HepG2 (cell line): ENCODE results near the gene FAM83F. TPM values are rescaled to one million over a fixed set of nuclear protein-coding genes. Genes with fewer than 3 reads are reported as not detected.

Source experiments
- ATAC-seq: fragments of 200-7000 bp; cut with Tn5 transposase; 3 replicates; pipeline ENCODE4 v1.9.1; 2020; ENCODE audit warnings: mild to moderate bottlenecking, moderate library complexity
- BruUV-seq: library from RNA; stranded (reverse); fragments of 400-500 nt; replicated peaks from 2 replicates; lab custom pipeline; 2021; lab: Mats Ljungman, UMichigan
- CTCF ChIA-PET: fragments of 300-600 bp; formaldehyde crosslinking; extraction: SDS; loops from one replicate; lab custom pipeline; 2021; ENCODE audit warnings: low total read pairs, inconsistent platforms, low intra/inter-chr PET ratio; lab: Yijun Ruan, JAX
- POLR2A ChIA-PET: fragments of 350-600 bp; sonication (Branson Sonifier 250); formaldehyde crosslinking; loops from one replicate; lab custom pipeline; 2020; ENCODE audit warnings: antibody characterized with exemption, inconsistent platforms; lab: Yijun Ruan, JAX
- DNase-seq: peaks from one replicate; pipeline ENCODE4 v3.0.0-alpha.2; 2015; ENCODE audit warnings: low spot score
- FAIRE-seq: peaks from 3 replicates; lab custom pipeline; 2011; peaks lifted over from hg19 to GRCh38; lab: Jason Lieb, UNC
- H2AFZ ChIP-seq: one replicate; pipeline ENCODE4 v1.6.1; 2011; ENCODE audit warnings: low read length, inconsistent platforms
- H3K27ac ChIP-seq: fragments of 300-600 bp; 3 replicates; pipeline ENCODE4 v1.8.0; 2011; ENCODE audit warnings: mixed run types, mild to moderate bottlenecking, mixed read lengths, low read length, inconsistent platforms; ENCODE audit not compliant: insufficient read depth; ENCODE audit errors: extremely low read length
- H3K27me3 ChIP-seq, 2 experiments: fragments of 200-600 bp in 1 of 2; 2 replicates in 1 of 2; 3 replicates in 1 of 2; pipeline versions ENCODE4 v1.6.0 to v1.8.0; 2011; ENCODE audit warnings: low read length in 2 of 2, mild to moderate bottlenecking in 2 of 2, moderate library complexity in 2 of 2, inconsistent platforms in 1 of 2; ENCODE audit not compliant: insufficient read depth in 2 of 2, control insufficient read depth in 1 of 2
- H3K36me3 ChIP-seq, 2 experiments: fragments of 200-600 bp in 1 of 2; replicated peaks in 1 of 2; 2 replicates in 1 of 2; 3 replicates in 1 of 2; pipeline versions ENCODE4 v1.5.1 to v1.8.0; 2011; ENCODE audit warnings: low read length in 2 of 2, inconsistent platforms in 1 of 2; ENCODE audit not compliant: insufficient read depth in 2 of 2, control insufficient read depth in 1 of 2
- H3K4me1 ChIP-seq: 2 replicates; pipeline ENCODE4 v1.5.1; 2012; ENCODE audit warnings: low read length, inconsistent platforms; ENCODE audit not compliant: insufficient read depth
- H3K4me2 ChIP-seq: 2 replicates; pipeline ENCODE4 v1.6.0; 2011; ENCODE audit warnings: low read depth, low read length, inconsistent platforms
- H3K4me3 ChIP-seq, 3 experiments: fragments of 200-600 bp in 1 of 3; sonication (generic), shearing (Covaris generic) in 1 of 3; replicated peaks in 1 of 3; 2 replicates each; pipeline ENCODE4 v1.5.1; 2011 to 2016; ENCODE audit warnings: low read length in 3 of 3, inconsistent platforms in 2 of 3, low read depth in 2 of 3, mild to moderate bottlenecking in 2 of 3, control low read depth in 1 of 3, mixed read lengths in 1 of 3; ENCODE audit not compliant: insufficient read depth in 1 of 3
- H3K79me2 ChIP-seq: one replicate; pipeline ENCODE4 v1.6.1; 2011; ENCODE audit warnings: low read length, inconsistent platforms; ENCODE audit not compliant: insufficient read depth
- H3K9ac ChIP-seq: 2 replicates; pipeline ENCODE4 v1.6.0; 2011; ENCODE audit warnings: mild to moderate bottlenecking, low read depth, low read length, inconsistent platforms; ENCODE audit not compliant: insufficient read depth
- H3K9me3 ChIP-seq: 2 replicates; pipeline ENCODE4 v1.5.1; 2012; ENCODE audit warnings: mild to moderate bottlenecking, low read length
- H4K20me1 ChIP-seq: 2 replicates; pipeline ENCODE4 v1.6.0; 2011; ENCODE audit warnings: inconsistent platforms, mild to moderate bottlenecking, low read length, moderate library complexity; ENCODE audit not compliant: insufficient read depth
- ARID2 ChIP-seq: sonication (generic); formaldehyde crosslinking; IDR thresholded peaks from 2 replicates; pipeline ENCODE4 v1.8.1; 2022; ENCODE audit warnings: mild to moderate bottlenecking, missing genetic modification reagents, borderline replicate concordance
- HDAC1 ChIP-seq: sonication (generic); formaldehyde crosslinking; IDR thresholded peaks from 2 replicates; pipeline ENCODE4 v1.5.1; 2020; ENCODE audit warnings: mild to moderate bottlenecking, missing genetic modification reagents
- JDP2 ChIP-seq: sonication (generic); formaldehyde crosslinking; IDR thresholded peaks from 2 replicates; pipeline ENCODE4 v1.8.1; 2022; ENCODE audit warnings: missing genetic modification reagents, borderline replicate concordance
- MBNL3 ChIP-seq: fragments of 250-450 bp; sonication (Bioruptor Pico); conservative IDR thresholded peaks from 2 replicates; pipeline ENCODE4 v1.8.0; 2022; ENCODE audit warnings: mild to moderate bottlenecking, inconsistent platforms
- TCF7 ChIP-seq: sonication (generic); IDR thresholded peaks from 2 replicates; pipeline ENCODE4 v1.6.1; 2016; ENCODE audit warnings: antibody characterized with exemption, low read depth
- ZNF580 ChIP-seq: IDR thresholded peaks from 2 replicates; pipeline ENCODE4 v1.6.1; 2016; ENCODE audit warnings: low read depth, borderline replicate concordance
- ZNF639 ChIP-seq: conservative IDR thresholded peaks from 2 replicates; pipeline ENCODE4 v1.6.1; 2018; ENCODE audit warnings: missing genetic modification reagents
- ZSCAN9 ChIP-seq: IDR thresholded peaks from 2 replicates; pipeline ENCODE4 v1.6.1; 2016; ENCODE audit warnings: borderline replicate concordance
- WGBS: methylation state at CpG from one replicate; pipeline ENCODE4 v1.1.6; 2017; ENCODE audit warnings: low lambda C conversion rate; 5-methylcytosine and 5-hydroxymethylcytosine counted together
- in situ Hi-C: cut with HindIII; loops from 2 replicates; pipeline ENCODE4 v1.10.0; 2017; ENCODE audit warnings: low pct_unique_long_range_greater_than_20kb; ENCODE audit not compliant: extremely low pct_ligation_motif_present
- intact Hi-C: fragments of 100-400 bp; cut with micrococcal nuclease; formaldehyde crosslinking; loops from one replicate; pipeline ENCODE4 v1.10.0; 2022; ENCODE audit not compliant: unreplicated experiment
- polyA plus RNA-seq, 8 experiments: library from polyadenylated mRNA; depleted of rRNA in 3 of 8; stranded (reverse) in 7 of 8; unstranded in 1 of 8; fragments of >200 nt; fragmentation: Illumina TruSeq in 4 of 8; extraction: Trizol in 4 of 8; gene quantifications; 2 replicates each; pipeline versions ENCODE4 v1.2.1 to v1.2.3, GENCODE V29; 2011 to 2016; ENCODE audit warnings: low read depth in 4 of 8, missing spikeins in 1 of 8, mixed read lengths in 1 of 8; ENCODE audit not compliant: insufficient read depth in 1 of 8
- total RNA-seq, 5 experiments: library from RNA; depleted of rRNA; stranded (reverse); fragments of >200 nt; fragmentation: Illumina TruSeq; extraction: Trizol; gene quantifications; 2 replicates each; pipeline ENCODE4 v1.2.3, GENCODE V29; 2016; ENCODE audit warnings: low read depth in 1 of 5
- TF ChIP-seq, protein P1 (sequence below): sonication (generic); formaldehyde crosslinking; IDR thresholded peaks from 2 replicates; pipeline ENCODE4 v1.4.0; 2020; ENCODE audit warnings: missing genetic modification reagents
- TF ChIP-seq, protein P2 (sequence below): sonication (generic); formaldehyde crosslinking; IDR thresholded peaks from 2 replicates; pipeline ENCODE4 v1.4.0; 2020; ENCODE audit warnings: missing genetic modification reagents
- TF ChIP-seq, protein P3 (sequence below): sonication (generic); formaldehyde crosslinking; IDR thresholded peaks from 2 replicates; pipeline ENCODE4 v1.5.1; 2020; ENCODE audit warnings: missing genetic modification reagents, mild to moderate bottlenecking, borderline replicate concordance
- TF ChIP-seq, protein P4 (sequence below): IDR thresholded peaks from 2 replicates; pipeline ENCODE4 v1.6.1; 2012; ENCODE audit warnings: inconsistent platforms

The FAM83F gene
- total and polyA plus RNA-seq, 2 of the 13 experiments (the other 11 are each of a cell fraction or from before 2014, with no cell fraction given): not detected

DNA sequence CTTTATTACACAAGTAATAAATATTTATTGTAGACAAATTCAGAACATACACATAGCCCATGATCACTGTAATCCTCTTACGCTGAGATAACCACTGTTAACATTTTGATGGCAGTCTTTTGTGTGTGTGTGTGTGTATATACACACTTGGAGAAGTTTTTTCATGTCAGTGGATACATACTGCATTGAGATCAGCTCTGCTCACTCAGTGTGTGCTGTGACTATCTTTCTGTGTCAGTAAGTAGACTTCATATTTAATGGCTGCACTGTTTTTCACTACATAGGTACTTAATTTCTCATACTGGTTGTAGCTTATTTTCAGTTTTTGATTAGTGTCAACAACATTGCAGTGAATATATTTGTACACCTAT, 82.9 kb downstream of the FAM83F start (continued):
- TF ChIP-seq ZNF580 (no peak), HDAC1 (no peak), ZSCAN9 (CRISPR knock-in tag) (no peak)
- TF ChIP-seq, protein P1, sequence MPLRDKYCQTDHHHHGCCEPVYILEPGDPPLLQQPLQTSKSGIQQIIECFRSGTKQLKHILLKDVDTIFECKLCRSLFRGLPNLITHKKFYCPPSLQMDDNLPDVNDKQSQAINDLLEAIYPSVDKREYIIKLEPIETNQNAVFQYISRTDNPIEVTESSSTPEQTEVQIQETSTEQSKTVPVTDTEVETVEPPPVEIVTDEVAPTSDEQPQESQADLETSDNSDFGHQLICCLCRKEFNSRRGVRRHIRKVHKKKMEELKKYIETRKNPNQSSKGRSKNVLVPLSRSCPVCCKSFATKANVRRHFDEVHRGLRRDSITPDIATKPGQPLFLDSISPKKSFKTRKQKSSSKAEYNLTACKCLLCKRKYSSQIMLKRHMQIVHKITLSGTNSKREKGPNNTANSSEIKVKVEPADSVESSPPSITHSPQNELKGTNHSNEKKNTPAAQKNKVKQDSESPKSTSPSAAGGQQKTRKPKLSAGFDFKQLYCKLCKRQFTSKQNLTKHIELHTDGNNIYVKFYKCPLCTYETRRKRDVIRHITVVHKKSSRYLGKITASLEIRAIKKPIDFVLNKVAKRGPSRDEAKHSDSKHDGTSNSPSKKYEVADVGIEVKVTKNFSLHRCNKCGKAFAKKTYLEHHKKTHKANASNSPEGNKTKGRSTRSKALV (CRISPR knock-in tag): no peak
- TF ChIP-seq, protein P2, sequence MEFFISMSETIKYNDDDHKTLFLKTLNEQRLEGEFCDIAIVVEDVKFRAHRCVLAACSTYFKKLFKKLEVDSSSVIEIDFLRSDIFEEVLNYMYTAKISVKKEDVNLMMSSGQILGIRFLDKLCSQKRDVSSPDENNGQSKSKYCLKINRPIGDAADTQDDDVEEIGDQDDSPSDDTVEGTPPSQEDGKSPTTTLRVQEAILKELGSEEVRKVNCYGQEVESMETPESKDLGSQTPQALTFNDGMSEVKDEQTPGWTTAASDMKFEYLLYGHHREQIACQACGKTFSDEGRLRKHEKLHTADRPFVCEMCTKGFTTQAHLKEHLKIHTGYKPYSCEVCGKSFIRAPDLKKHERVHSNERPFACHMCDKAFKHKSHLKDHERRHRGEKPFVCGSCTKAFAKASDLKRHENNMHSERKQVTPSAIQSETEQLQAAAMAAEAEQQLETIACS: no peak
- TF ChIP-seq, protein P3, sequence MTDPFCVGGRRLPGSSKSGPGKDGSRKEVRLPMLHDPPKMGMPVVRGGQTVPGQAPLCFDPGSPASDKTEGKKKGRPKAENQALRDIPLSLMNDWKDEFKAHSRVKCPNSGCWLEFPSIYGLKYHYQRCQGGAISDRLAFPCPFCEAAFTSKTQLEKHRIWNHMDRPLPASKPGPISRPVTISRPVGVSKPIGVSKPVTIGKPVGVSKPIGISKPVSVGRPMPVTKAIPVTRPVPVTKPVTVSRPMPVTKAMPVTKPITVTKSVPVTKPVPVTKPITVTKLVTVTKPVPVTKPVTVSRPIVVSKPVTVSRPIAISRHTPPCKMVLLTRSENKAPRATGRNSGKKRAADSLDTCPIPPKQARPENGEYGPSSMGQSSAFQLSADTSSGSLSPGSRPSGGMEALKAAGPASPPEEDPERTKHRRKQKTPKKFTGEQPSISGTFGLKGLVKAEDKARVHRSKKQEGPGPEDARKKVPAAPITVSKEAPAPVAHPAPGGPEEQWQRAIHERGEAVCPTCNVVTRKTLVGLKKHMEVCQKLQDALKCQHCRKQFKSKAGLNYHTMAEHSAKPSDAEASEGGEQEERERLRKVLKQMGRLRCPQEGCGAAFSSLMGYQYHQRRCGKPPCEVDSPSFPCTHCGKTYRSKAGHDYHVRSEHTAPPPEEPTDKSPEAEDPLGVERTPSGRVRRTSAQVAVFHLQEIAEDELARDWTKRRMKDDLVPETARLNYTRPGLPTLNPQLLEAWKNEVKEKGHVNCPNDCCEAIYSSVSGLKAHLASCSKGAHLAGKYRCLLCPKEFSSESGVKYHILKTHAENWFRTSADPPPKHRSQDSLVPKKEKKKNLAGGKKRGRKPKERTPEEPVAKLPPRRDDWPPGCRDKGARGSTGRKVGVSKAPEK (CRISPR knock-in tag): no peak

- no peak for FAIRE-seq
- no TSS peak for BruUV-seq
- H3K4me1 ChIP-seq: no peaks in the 10 kb centered on the region
- H3K36me3 ChIP-seq: no peaks in the 10 kb centered on the region
- H3K27me3 ChIP-seq: no peaks in the 10 kb centered on the region; a peak in 1 of 5 replicates
- DNase-seq: no peak
- in situ Hi-C loops: no loop called here
- ChIA-PET CTCF (no interaction called here), POLR2A (no interaction called here)
- no peak for TF ChIP-seq MBNL3 (CRISPR knock-in tag)
- TF ChIP-seq ZNF639 (CRISPR knock-in tag): no peak
- TF ChIP-seq ARID2 (CRISPR knock-in tag): no peak
- TF ChIP-seq TCF7: no peak
- TF ChIP-seq, protein P4, sequence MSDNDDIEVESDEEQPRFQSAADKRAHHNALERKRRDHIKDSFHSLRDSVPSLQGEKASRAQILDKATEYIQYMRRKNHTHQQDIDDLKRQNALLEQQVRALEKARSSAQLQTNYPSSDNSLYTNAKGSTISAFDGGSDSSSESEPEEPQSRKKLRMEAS: no peak
- no peak for TF ChIP-seq JDP2
- H3K27ac ChIP-seq: no peak overlapping the region
- H3K4me3 ChIP-seq: no peak overlapping the region
- H3K79me2 ChIP-seq: peaks cover 2% of the 10 kb centered on the region
- no peak overlapping the region for H3K9ac ChIP-seq
- no peak for ATAC-seq
- H3K9me3 ChIP-seq: no peaks in the 10 kb centered on the region
- peaks cover 24% of the 10 kb centered on the region for H4K20me1 ChIP-seq
- no peak overlapping the region for H2AFZ ChIP-seq
- WGBS: 94% methylated on average over 5 of the region's 5 CpGs
- intact Hi-C loops: no loop called here
- H3K4me2 ChIP-seq: no peak overlapping the region
These were observed 86.9 kb downstream of the FAM83F start for GRCh38 chr22:40081662-40082061.
